AG09319 (cell line): ENCODE results near the gene VWA8.

Experiments used
- DNase-seq: peaks from one replicate; pipeline ENCODE4 v3.0.0-alpha.2; 2010; ENCODE audit warnings: low read depth; ENCODE audit errors: extremely low read depth
- TF ChIP-seq, protein P1 (sequence below): IDR thresholded peaks from 2 replicates; pipeline ENCODE4 v1.5.1; 2011; ENCODE audit warnings: low read depth, mild to moderate bottlenecking, inconsistent platforms, low read length, moderate library complexity

VWA8 gene

DNA sequence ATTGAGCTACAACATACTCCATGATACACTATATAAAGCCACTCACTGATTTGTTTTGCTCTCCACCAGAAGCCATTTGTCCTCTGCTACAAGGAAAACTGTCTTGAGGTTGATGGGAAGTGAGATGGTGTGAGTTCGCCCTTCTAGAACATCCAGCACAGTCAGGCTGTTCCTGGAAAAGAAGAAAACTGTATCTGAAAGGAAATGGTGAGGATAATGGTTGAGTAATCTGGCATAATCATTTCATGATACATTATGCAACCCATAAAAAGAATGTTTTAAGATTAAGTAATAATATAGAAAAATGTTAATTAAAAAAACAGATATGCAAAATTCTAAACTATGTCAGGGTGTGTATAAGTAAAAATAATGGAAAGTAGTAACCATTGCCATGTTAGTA is 269.6 kb downstream of the VWA8 start:
- DNase-seq = no peak
- TF ChIP-seq, protein P1, sequence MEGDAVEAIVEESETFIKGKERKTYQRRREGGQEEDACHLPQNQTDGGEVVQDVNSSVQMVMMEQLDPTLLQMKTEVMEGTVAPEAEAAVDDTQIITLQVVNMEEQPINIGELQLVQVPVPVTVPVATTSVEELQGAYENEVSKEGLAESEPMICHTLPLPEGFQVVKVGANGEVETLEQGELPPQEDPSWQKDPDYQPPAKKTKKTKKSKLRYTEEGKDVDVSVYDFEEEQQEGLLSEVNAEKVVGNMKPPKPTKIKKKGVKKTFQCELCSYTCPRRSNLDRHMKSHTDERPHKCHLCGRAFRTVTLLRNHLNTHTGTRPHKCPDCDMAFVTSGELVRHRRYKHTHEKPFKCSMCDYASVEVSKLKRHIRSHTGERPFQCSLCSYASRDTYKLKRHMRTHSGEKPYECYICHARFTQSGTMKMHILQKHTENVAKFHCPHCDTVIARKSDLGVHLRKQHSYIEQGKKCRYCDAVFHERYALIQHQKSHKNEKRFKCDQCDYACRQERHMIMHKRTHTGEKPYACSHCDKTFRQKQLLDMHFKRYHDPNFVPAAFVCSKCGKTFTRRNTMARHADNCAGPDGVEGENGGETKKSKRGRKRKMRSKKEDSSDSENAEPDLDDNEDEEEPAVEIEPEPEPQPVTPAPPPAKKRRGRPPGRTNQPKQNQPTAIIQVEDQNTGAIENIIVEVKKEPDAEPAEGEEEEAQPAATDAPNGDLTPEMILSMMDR = no peak

DNA sequence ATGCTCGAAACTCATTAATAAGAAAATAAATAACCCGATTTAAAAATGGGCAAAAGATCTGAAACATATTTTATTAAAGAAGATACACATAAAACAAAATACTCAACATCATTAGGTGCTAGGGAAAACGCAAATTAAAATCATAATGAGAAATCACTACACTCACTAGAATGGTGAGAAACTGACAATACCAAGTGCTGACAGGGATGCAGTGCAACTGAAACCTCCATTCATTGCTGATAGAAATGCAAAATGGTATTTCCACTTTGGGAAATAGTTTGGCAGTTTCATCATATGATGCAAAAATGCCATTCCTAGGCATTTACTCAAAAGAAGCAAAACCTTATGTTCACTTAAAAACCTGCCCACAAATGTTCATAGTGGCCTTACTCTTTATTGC is 278.1 kb downstream of the VWA8 start:
- TF ChIP-seq, protein P1 = no peak
- no peak for DNase-seq

DNA sequence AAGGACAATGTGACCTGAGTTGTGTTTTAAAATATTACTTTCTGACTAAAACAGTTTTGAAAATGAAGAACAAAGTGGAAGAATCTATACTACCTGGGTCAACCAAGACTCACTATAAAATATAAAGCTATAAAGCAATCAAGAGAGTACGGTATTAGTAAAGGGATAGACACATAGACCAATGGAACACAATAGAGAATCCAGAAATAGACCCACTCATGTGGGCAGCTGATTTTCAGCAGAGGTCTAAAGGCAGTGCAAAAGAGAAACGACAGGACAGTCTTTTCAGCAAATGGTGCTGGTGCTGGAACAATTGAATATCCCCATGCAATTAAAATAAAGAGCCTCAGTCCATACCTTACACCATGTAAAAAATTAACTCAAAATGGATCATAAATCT is 278.9 kb downstream of the VWA8 start:
- TF ChIP-seq, protein P1 = no peak
- no peak for DNase-seq

DNA sequence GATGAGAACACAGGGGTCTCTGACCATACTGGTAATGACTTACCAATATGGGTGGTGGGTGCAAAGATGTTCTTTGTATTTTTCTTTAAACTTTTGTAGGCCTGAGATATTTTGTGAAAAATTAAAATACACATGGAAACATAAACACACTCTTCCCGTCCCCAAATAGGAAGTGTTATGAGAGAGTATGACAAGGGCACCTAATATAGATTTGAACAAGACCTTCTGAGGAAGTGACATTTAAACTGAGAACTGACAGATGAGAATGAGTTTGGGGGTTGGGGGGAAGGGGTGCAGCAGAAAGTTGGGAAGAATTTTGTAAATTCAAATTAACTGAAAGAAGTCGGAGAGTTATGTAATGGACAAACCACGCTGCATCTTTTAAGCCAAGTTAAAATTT is 279.3 kb downstream of the VWA8 start:
- TF ChIP-seq, protein P1 = no peak
- no peak for DNase-seq

DNA sequence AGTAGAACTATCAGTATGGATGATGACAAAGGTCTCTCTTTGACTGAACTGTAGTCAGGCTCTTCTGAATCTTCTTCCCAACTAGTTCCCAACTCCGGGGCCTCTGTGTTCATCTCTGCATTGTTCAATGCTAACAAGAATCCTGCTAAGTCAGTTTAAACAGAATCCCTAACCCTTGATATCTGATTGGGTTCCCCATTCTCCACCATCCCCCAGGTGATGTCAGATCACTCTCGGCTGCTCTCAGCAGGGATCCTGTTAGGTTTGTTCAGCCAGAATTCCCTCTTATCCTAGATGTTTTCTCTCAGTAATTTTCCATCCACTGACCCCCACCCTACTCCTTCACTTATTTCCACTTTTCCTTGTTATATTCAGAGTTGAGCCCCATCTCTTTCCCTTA is 280.0 kb downstream of the VWA8 start:
- TF ChIP-seq, protein P1 = no peak
- DNase-seq = no peak

DNA sequence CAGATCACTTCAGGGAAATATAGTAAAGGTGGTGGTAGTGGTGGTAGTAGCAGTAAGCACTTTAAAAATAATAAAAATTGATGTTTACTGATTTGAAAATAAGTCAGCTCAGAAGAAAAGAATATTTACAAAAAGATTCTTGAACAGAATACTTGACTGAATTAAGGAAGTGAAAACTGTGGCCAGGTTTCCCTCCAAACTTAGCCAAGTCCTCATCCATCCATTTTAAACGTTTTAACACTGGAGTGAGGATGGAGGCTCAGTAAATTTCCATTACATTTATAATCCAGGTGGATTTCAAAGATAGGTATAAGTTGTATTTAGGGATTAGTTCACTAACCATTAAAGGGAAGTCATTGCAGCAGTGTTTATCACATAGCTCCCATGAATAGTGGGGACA is 282.1 kb downstream of the VWA8 start:
- no peak for DNase-seq

DNA sequence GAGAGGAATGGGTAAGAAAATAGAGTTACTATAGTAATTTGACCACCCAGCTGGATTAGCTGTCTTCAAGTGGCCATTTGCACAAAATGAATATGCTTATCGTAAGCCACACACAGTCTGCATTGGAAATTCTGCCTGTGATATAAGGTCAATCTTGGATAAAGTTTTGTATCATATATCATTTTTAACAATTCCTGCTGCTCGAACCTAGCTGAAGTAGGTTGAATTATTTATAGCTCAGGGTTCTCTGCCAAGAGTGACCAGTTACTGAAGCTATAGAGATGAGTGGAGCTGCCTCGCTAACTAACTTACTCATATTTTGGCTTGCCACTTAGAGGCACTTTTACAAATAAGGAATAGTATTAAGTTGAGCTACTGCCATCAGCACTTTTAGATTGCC is 282.7 kb downstream of the VWA8 start:
- TF ChIP-seq, protein P1 = no peak
- DNase-seq = no peak

More for the DNA sequence above, 282.1 kb downstream of the VWA8 start:
- TF ChIP-seq, protein P1 = no peak
